ENCODE results near the gene TSPEAR.

Gene TSPEAR

DNA sequence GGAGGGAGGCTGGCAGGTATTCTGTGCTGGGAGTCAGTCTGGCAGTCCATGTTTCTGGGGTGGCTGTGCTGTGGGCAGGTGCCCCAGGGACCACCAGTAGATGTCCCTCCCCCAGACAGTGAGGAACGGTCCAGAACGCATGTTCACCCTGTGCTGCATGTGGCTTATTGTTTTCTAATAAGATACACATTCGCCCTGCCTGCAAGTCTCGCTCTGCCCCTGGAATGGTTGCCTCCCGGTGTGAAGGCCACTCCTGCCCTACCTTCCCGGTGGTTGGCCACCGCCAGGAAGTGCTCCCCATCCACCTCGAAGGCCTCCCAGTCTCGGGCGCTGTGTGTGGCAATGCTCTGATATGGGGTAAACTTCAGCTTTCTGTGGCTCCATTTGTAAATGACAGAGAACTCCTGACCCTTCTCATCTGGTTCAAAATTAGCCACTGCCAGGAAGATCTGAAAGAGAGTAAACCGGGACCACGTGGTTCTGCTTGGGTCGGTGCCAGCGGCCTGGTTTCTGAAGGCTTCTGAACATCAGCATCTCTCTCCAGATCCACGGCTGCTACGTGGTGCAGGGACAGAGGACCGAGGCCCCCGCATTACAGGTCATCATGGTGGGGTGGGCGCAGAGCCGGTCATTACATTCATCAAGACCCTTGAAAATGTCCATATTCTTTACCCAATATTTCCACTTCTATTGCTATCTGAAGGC is 185.8 kb downstream of the TSPEAR start:
- Histone ChIP-seq H3F3A (ENCODE audit: insufficient read depth, low read length) (no peaks in the 10 kb centered on the region), H3K4me3 (ENCODE audit: low read depth, low read length, poor library complexity, severe bottlenecking) (no peak overlapping the region), H3K9me3 (ENCODE audit: low read length) (peaks cover 3% of the 10 kb centered on the region; the same call in 1 of the 2 replicates), H3K36me3 (ENCODE audit: insufficient read depth, low read length) (no peaks in the 10 kb centered on the region), H4K20me1 (ENCODE audit: insufficient read depth, low read length) (no peaks in the 10 kb centered on the region), H3K27me3 (ENCODE audit: insufficient read depth, low read length) (no peaks in the 10 kb centered on the region), H3K4me1 (ENCODE audit: insufficient read depth, low read length, severe bottlenecking) (no peaks in the 10 kb centered on the region), H3K9ac (ENCODE audit: low read length) (no peak overlapping the region), H3K4me2 (ENCODE audit: low read length) (no peak overlapping the region), H2AFZ (ENCODE audit: low read length) (no peak overlapping the region), H3K79me2 (ENCODE audit: insufficient read depth, low read length) (no peaks in the 10 kb centered on the region), H3K9me2 (ENCODE audit: low read depth, low read length) (no peaks in the 10 kb centered on the region), H3K27ac (ENCODE audit: low read depth, low read length, poor library complexity, severe bottlenecking) (no peak overlapping the region)
- TF ChIP-seq, protein P1, sequence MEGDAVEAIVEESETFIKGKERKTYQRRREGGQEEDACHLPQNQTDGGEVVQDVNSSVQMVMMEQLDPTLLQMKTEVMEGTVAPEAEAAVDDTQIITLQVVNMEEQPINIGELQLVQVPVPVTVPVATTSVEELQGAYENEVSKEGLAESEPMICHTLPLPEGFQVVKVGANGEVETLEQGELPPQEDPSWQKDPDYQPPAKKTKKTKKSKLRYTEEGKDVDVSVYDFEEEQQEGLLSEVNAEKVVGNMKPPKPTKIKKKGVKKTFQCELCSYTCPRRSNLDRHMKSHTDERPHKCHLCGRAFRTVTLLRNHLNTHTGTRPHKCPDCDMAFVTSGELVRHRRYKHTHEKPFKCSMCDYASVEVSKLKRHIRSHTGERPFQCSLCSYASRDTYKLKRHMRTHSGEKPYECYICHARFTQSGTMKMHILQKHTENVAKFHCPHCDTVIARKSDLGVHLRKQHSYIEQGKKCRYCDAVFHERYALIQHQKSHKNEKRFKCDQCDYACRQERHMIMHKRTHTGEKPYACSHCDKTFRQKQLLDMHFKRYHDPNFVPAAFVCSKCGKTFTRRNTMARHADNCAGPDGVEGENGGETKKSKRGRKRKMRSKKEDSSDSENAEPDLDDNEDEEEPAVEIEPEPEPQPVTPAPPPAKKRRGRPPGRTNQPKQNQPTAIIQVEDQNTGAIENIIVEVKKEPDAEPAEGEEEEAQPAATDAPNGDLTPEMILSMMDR (IDR thresholded peaks at IDR 0.05; ENCODE audit: low read length) = no peak
- no peak for TF ChIP-seq EZH2 (IDR thresholded peaks at IDR 0.05; ENCODE audit: borderline replicate concordance, low read length)

DNA sequence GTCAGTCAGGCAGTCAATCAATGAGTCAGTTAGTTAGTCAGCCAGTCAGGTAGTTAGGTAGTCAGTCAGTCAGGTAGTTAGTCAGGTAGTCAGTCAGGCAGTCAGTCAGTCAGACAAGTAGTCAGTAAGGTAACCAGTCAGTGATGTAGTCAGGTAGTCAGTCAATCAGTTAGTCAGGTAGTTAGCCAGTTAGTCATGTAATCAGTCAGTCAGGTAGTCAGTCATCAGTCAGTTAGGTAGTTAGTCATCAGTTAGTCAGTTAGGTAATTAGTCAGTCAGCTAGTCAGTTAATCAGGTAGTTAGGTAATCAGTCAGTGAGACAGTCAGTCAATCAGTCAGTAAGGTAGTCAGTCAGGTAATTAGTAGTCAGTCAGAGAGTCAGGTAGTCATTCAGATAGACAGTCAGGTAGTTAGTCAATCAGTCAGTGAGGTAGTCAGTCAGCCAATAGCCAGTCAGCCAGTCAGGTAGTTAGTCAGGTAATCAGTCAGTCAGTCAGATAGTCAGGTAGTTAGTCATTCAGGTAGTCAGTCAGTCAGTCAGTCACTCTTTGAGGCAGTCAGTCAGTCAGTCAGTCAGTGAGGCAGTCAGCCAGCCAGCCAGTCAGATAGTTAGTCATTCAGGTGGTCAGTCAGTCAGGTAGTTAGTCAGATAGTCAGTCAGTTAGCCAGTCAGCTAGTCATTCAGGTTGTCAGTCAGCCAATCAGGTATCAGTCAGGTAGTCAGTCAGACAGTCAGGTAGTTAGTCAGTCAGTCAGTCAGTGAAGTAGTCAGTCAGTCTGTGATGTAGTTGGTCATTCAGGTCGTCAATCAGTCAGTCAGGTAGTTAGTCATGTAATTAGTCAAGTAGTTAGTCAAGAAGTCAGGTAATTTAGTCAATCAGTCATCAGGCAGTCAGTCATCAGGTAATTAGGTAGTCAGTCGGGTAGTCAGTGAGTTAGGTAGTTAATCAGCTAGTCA is 186.7 kb downstream of the TSPEAR start:
- peaks cover 3% of the 10 kb centered on the region; the same call in 1 of the 2 replicates for H3K9me3 ChIP-seq (ENCODE audit: low read length)
- no peak overlapping the region for H2AFZ ChIP-seq (ENCODE audit: low read length)

More for the DNA sequence above, 186.7 kb downstream of the TSPEAR start:
- TF ChIP-seq, protein P1 (IDR thresholded peaks at IDR 0.05; ENCODE audit: low read length) = no peak
- no peak for TF ChIP-seq EZH2 (IDR thresholded peaks at IDR 0.05; ENCODE audit: borderline replicate concordance, low read length)
- no peak overlapping the region for H3K4me3 ChIP-seq (ENCODE audit: low read depth, low read length, poor library complexity, severe bottlenecking)
- no peaks in the 10 kb centered on the region for H3K27me3 ChIP-seq (ENCODE audit: insufficient read depth, low read length)
- H4K20me1 ChIP-seq (ENCODE audit: insufficient read depth, low read length) = no peaks in the 10 kb centered on the region
- no peaks in the 10 kb centered on the region for H3K9me2 ChIP-seq (ENCODE audit: low read depth, low read length)
- no peak overlapping the region for H3K9ac ChIP-seq (ENCODE audit: low read length)
- H3K36me3 ChIP-seq (ENCODE audit: insufficient read depth, low read length) = no peaks in the 10 kb centered on the region
- no peaks in the 10 kb centered on the region for H3K79me2 ChIP-seq (ENCODE audit: insufficient read depth, low read length)
- no peak overlapping the region for H3K4me2 ChIP-seq (ENCODE audit: low read length)
- H3K27ac ChIP-seq (ENCODE audit: low read depth, low read length, poor library complexity, severe bottlenecking) = no peak overlapping the region
- H3K4me1 ChIP-seq (ENCODE audit: insufficient read depth, low read length, severe bottlenecking) = no peaks in the 10 kb centered on the region
- no peaks in the 10 kb centered on the region for H3F3A ChIP-seq (ENCODE audit: insufficient read depth, low read length)
